H1 (cell line): ENCODE data around the gene KLF5. TPM values are rescaled to one million over a fixed set of nuclear protein-coding genes. Genes with fewer than 3 reads are reported as not detected.

ENCODE experiments used
- CTCF ChIA-PET: fragments of 300-600 bp; sonication (Branson Sonifier 250); formaldehyde crosslinking; loops from one replicate; lab custom pipeline; 2021; ENCODE audit not compliant: partially characterized antibody; lab: Charles Lee
- POLR2A ChIA-PET: fragments of 300-600 bp; sonication (Branson Sonifier 250); formaldehyde crosslinking; loops from one replicate; lab custom pipeline; 2021; ENCODE audit warnings: inconsistent platforms; ENCODE audit not compliant: partially characterized antibody; lab: Charles Lee
- DNase-seq, 2 experiments: peaks; one replicate each; pipeline versions ENCODE4 v3.0.0 to v3.0.0-alpha.2; 2010 to 2022; ENCODE audit warnings: low spot score in 2 of 2, low read depth in 1 of 2, mixed read lengths in 1 of 2
- FAIRE-seq: peaks from 2 replicates; lab custom pipeline; 2011; peaks lifted over from hg19 to GRCh38; lab: Jason Lieb, UNC
- H2AFZ ChIP-seq: 2 replicates; pipeline ENCODE4 v1.8.1; 2012; ENCODE audit warnings: low read length, inconsistent platforms
- H2AK5ac ChIP-seq: 2 replicates; pipeline ENCODE4 v1.6.1; 2013; ENCODE audit warnings: low read depth, low read length
- H2BK120ac ChIP-seq: replicated peaks from 2 replicates; pipeline ENCODE3; 2013; ENCODE audit warnings: low read depth, low read length, inconsistent platforms
- H2BK12ac ChIP-seq: 2 replicates; pipeline ENCODE4 v1.6.1; 2013; ENCODE audit warnings: low read depth, low read length
- H2BK15ac ChIP-seq: 2 replicates; pipeline ENCODE4 v1.6.1; 2013; ENCODE audit warnings: low read length
- H2BK20ac ChIP-seq: 2 replicates; pipeline ENCODE4 v1.6.1; 2013; ENCODE audit warnings: low read length
- H2BK5ac ChIP-seq: 2 replicates; pipeline ENCODE4 v1.6.1; 2013; ENCODE audit warnings: low read depth, low read length
- H3K14ac ChIP-seq: 2 replicates; pipeline ENCODE4 v1.6.1; 2013; ENCODE audit warnings: inconsistent platforms; ENCODE audit not compliant: insufficient read length
- H3K18ac ChIP-seq: 2 replicates; pipeline ENCODE4 v1.6.1; 2013; ENCODE audit warnings: low read length; ENCODE audit errors: extremely low read depth
- H3K23ac ChIP-seq: 2 replicates; pipeline ENCODE4 v1.6.1; 2013; ENCODE audit warnings: inconsistent platforms; ENCODE audit not compliant: insufficient read length
- H3K23me2 ChIP-seq: 2 replicates; pipeline ENCODE4 v1.6.1; 2013; ENCODE audit warnings: low read depth, low read length
- H3K27ac ChIP-seq: 2 replicates; pipeline ENCODE4 v1.6.1; 2011; ENCODE audit warnings: low read depth, low read length, inconsistent platforms
- H3K27me3 ChIP-seq, 4 experiments: replicated peaks in 1 of 4; 1 replicate in 1 of 4; 2 replicates in 3 of 4; pipeline versions ENCODE4 v1.6.1 to v1.8.1; 2011 to 2013; ENCODE audit warnings: low read length in 3 of 4, mild to moderate bottlenecking in 3 of 4, inconsistent platforms in 2 of 4, mixed read lengths in 2 of 4, moderate library complexity in 1 of 4; ENCODE audit not compliant: control insufficient read depth in 3 of 4, insufficient read depth in 3 of 4; ENCODE audit errors: extremely low read depth in 1 of 4
- H3K36me3 ChIP-seq, 4 experiments: 2 replicates each; pipeline versions ENCODE4 v1.6.1 to v1.8.1; 2011 to 2013; ENCODE audit warnings: mild to moderate bottlenecking in 4 of 4, low read length in 3 of 4, moderate library complexity in 2 of 4, control low read depth in 1 of 4, inconsistent platforms in 1 of 4; ENCODE audit not compliant: insufficient read depth in 4 of 4, control insufficient read depth in 2 of 4
- H3K4ac ChIP-seq: replicated peaks from 2 replicates; pipeline ENCODE3; 2013; ENCODE audit warnings: low read length, low read depth, mixed read lengths, inconsistent platforms; ENCODE audit not compliant: insufficient read length
- H3K4me1 ChIP-seq, 4 experiments: replicated peaks in 1 of 4; 1 replicate in 1 of 4; 2 replicates in 3 of 4; pipeline versions ENCODE4 v1.6.1 to v1.8.1; 2011 to 2013; ENCODE audit warnings: low read length in 3 of 4, inconsistent platforms in 2 of 4, mixed read lengths in 1 of 4; ENCODE audit not compliant: insufficient read depth in 4 of 4, control insufficient read depth in 3 of 4
- H3K4me2 ChIP-seq, 2 experiments: 2 replicates each; pipeline versions ENCODE4 v1.6.1 to v1.8.1; 2011 to 2013; ENCODE audit warnings: low read depth in 2 of 2, low read length in 2 of 2, control low read depth in 1 of 2, inconsistent platforms in 1 of 2, mild to moderate bottlenecking in 1 of 2; ENCODE audit not compliant: insufficient read depth in 1 of 2
- H3K4me3 ChIP-seq, 4 experiments: fragments of 200-600, 300-600 bp in 1 of 4; sonication (generic), shearing (Covaris generic), sonication (Bioruptor Twin) in 1 of 4; 2 replicates each; pipeline versions ENCODE4 v1.5.1 to v1.8.1; 2011 to 2016; ENCODE audit warnings: low read length in 4 of 4, low read depth in 3 of 4, control low read depth in 2 of 4, inconsistent platforms in 2 of 4, mild to moderate bottlenecking in 2 of 4, mixed read lengths in 1 of 4, moderate library complexity in 1 of 4; ENCODE audit not compliant: insufficient read depth in 2 of 4; ENCODE audit errors: extremely low read depth in 1 of 4
- H3K56ac ChIP-seq: replicated peaks from 2 replicates; pipeline ENCODE3; 2013; ENCODE audit warnings: low read depth, mild to moderate bottlenecking, mixed read lengths, low read length, inconsistent platforms; ENCODE audit not compliant: insufficient read length
- H3K79me1 ChIP-seq: 2 replicates; pipeline ENCODE4 v1.6.1; 2013; ENCODE audit warnings: low read depth, low read length, control low read depth
- H3K79me2 ChIP-seq, 2 experiments: 2 replicates each; pipeline versions ENCODE4 v1.6.1 to v1.8.1; 2012 to 2013; ENCODE audit warnings: low read length in 2 of 2, mild to moderate bottlenecking in 2 of 2, inconsistent platforms in 1 of 2; ENCODE audit not compliant: insufficient read depth in 2 of 2, control insufficient read depth in 1 of 2
- H3K9ac ChIP-seq, 4 experiments: replicated peaks in 1 of 4; 1 replicate in 1 of 4; 2 replicates in 3 of 4; pipeline versions ENCODE4 v1.6.1 to v1.8.1; 2011 to 2013; ENCODE audit warnings: low read depth in 3 of 4, low read length in 3 of 4, control low read depth in 2 of 4, mild to moderate bottlenecking in 2 of 4, moderate library complexity in 2 of 4, inconsistent platforms in 1 of 4; ENCODE audit errors: extremely low read depth in 1 of 4
- H3K9me3 ChIP-seq, 2 experiments: 2 replicates each; pipeline versions ENCODE4 v1.6.1 to v1.8.1; 2012 to 2013; ENCODE audit warnings: mild to moderate bottlenecking in 2 of 2, moderate library complexity in 2 of 2, control low read depth in 1 of 2, inconsistent platforms in 1 of 2, low read depth in 1 of 2, low read length in 1 of 2, mixed read lengths in 1 of 2; ENCODE audit not compliant: insufficient read depth in 2 of 2
- H4K20me1 ChIP-seq, 2 experiments: replicated peaks in 1 of 2; 2 replicates each; pipeline versions ENCODE3 to v1.8.1; 2011 to 2013; ENCODE audit warnings: inconsistent platforms in 2 of 2, low read length in 2 of 2, mild to moderate bottlenecking in 1 of 2; ENCODE audit not compliant: insufficient read depth in 2 of 2, control insufficient read depth in 1 of 2
- H4K5ac ChIP-seq: 2 replicates; pipeline ENCODE4 v1.6.1; 2013; ENCODE audit warnings: low read length, low read depth, mixed read lengths, inconsistent platforms; ENCODE audit not compliant: insufficient read length
- H4K8ac ChIP-seq: 2 replicates; pipeline ENCODE4 v1.8.0; 2013; ENCODE audit warnings: mild to moderate bottlenecking, moderate library complexity, low read length, inconsistent platforms; ENCODE audit not compliant: insufficient read depth; ENCODE audit errors: extremely low read depth
- H4K91ac ChIP-seq: replicated peaks from 2 replicates; pipeline ENCODE3; 2013; ENCODE audit warnings: low read length, mixed read lengths, inconsistent platforms; ENCODE audit not compliant: insufficient read length
- CEBPB ChIP-seq: IDR thresholded peaks from 2 replicates; pipeline ENCODE4 v1.6.1; 2012; ENCODE audit warnings: low read depth, low read length
- CHD2 ChIP-seq: IDR thresholded peaks from 2 replicates; pipeline ENCODE4 v1.6.1; 2012; ENCODE audit warnings: low read length, improper control_type of control experiment
- CREB1 ChIP-seq: IDR thresholded peaks from 2 replicates; pipeline ENCODE4 v1.6.1; 2012; ENCODE audit warnings: inconsistent platforms
- EZH2 ChIP-seq: fragments of 200-600 bp; sonication (generic); IDR thresholded peaks from 2 replicates; pipeline ENCODE4 v1.7.1; 2012; ENCODE audit warnings: low read depth, mild to moderate bottlenecking, moderate library complexity, low read length, inconsistent platforms; ENCODE audit not compliant: severe bottlenecking
- JUN ChIP-seq: IDR thresholded peaks from 2 replicates; pipeline ENCODE4 v1.6.1; 2011; ENCODE audit warnings: low read depth, mild to moderate bottlenecking, improper control_type of control experiment, low read length
- JUND ChIP-seq: IDR thresholded peaks from 2 replicates; pipeline ENCODE4 v1.6.1; 2011; ENCODE audit warnings: mild to moderate bottlenecking, improper control_type of control experiment, low read length
- KDM1A ChIP-seq: fragments of 200-600, 300-600 bp; sonication (generic); IDR thresholded peaks from 2 replicates; pipeline ENCODE4 v1.7.1; 2016; ENCODE audit warnings: mild to moderate bottlenecking, low read length, borderline replicate concordance
- SP1 ChIP-seq: IDR thresholded peaks from 2 replicates; pipeline ENCODE4 v1.6.1; 2011; ENCODE audit warnings: low read depth, low read length
- SP2 ChIP-seq: IDR thresholded peaks from 2 replicates; pipeline ENCODE4 v1.6.1; 2012; ENCODE audit warnings: mild to moderate bottlenecking, low read length, inconsistent platforms
- TAF7 ChIP-seq: optimal IDR thresholded peaks from 2 replicates; pipeline ENCODE3; 2011; ENCODE audit warnings: low read depth, mild to moderate bottlenecking, inconsistent platforms, low read length, moderate library complexity, borderline replicate concordance
- TBP ChIP-seq: IDR thresholded peaks from 2 replicates; pipeline ENCODE4 v1.6.1; 2011; ENCODE audit warnings: low read depth, low read length, improper control_type of control experiment
- WGBS, 2 experiments: shearing (Covaris generic) in 1 of 2; methylation state at CpG; one replicate each; pipeline versions ENCODE4 v1.1.6 to v1.1.7; 2013 to 2015; ENCODE audit warnings: low lambda C conversion rate in 2 of 2, mixed read lengths in 2 of 2, inconsistent platforms in 1 of 2, low coverage in 1 of 2, missing lambda C conversion rate in 1 of 2; ENCODE audit not compliant: insufficient replicate concordance in 2 of 2, insufficient coverage in 1 of 2, insufficient read length in 1 of 2; ENCODE audit errors: extremely low coverage in 1 of 2, missing lambda C conversion rate in 1 of 2; 5-methylcytosine and 5-hydroxymethylcytosine counted together
- polyA plus RNA-seq, 7 experiments: library from polyadenylated mRNA; depleted of rRNA in 3 of 7; stranded (reverse) in 5 of 7; unstranded in 2 of 7; fragments of >200 nt in 5 of 7; fragments of 200-250 nt in 2 of 7; gene quantifications; 1 replicate in 5 of 7; 2 replicates in 1 of 7; 4 replicates in 1 of 7; pipeline versions ENCODE4 v1.2.1 to v1.2.3, GENCODE V29; 2011 to 2013; ENCODE audit warnings: missing spikeins in 2 of 7, mixed read lengths in 2 of 7
- total RNA-seq: library from RNA; stranded (reverse); fragmentation: NEBNext Ultra II Directional; extraction: Animal tissue kit (Norgen Biotek cat#: 25700); gene quantifications from 2 replicates; pipeline ENCODE4 v1.2.1, GENCODE V29; 2021
- TF ChIP-seq, protein P1 (sequence below): IDR thresholded peaks from 2 replicates; pipeline ENCODE4 v1.6.1; 2012; ENCODE audit warnings: inconsistent platforms

KLF5 gene
- total and polyA plus RNA-seq, 2 of the 8 experiments (the other 6 are each of a cell fraction or from before 2014, with no cell fraction given): 1.2 to 2.3 TPM

DNA sequence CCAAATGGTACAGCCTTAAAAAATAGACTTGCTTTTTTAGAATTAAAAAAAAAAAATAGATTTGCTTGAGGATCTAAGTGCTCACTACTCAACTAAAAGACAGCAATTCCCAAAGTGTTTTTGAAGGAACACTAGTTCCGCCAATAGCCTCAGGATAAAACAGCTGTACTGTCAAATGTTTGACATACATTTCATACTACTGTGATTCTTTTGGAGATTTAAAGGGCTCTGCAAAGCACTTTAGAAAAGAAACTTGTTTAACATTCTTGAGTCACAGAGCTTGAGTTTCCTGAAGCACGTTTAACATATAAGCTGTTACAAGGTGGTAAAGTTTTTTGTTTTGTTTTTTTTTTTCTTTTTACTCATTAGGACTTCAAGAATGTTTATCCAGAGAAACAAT lies 23.1 kb upstream of the KLF5 start:
- Histone ChIP-seq H2BK120ac (no peak overlapping the region), H4K5ac (no peak overlapping the region), H3K9me3 (no peaks in the 10 kb centered on the region), H2AFZ (no peak overlapping the region), H3K23me2 (no peaks in the 10 kb centered on the region), H2AK5ac (no peak overlapping the region), H3K36me3 (no peaks in the 10 kb centered on the region), H3K4ac (no peak overlapping the region), H4K8ac (no peak overlapping the region), H4K91ac (no peak overlapping the region), H3K56ac (no peak overlapping the region), H3K79me1 (no peaks in the 10 kb centered on the region), H3K14ac (no peak overlapping the region), H3K9ac (no peak overlapping the region), H2BK20ac (no peak overlapping the region), H3K4me1 (peaks cover 0 to 11% (median 0%) of the 10 kb centered on the region in 4 experiments; a peak in 2 of 7 replicates), H3K27ac (no peak overlapping the region), H3K27me3 (no peaks in the 10 kb centered on the region), H3K18ac (no peak overlapping the region), H4K20me1 (no peaks in the 10 kb centered on the region), H3K4me3 (no peak overlapping the region), H2BK12ac (no peak overlapping the region), H3K23ac (no peak overlapping the region), H2BK15ac (no peak overlapping the region), H3K79me2 (no peaks in the 10 kb centered on the region), H3K4me2 (no peak overlapping the region), H2BK5ac (no peak overlapping the region)
- ChIA-PET POLR2A (interaction anchor here (0.6 to 0.7 kb wide), 2 partner anchors 22 to 26 kb away, joined by 3 to 6 read pairs; no protein-coding TSS in a partner anchor), CTCF (interaction anchor here (0.6 to 1.7 kb wide), 4 partner anchors 17 to 530 kb away, joined by 3 to 4 read pairs (median 3); no protein-coding TSS in a partner anchor)
- TF ChIP-seq CREB1 (no peak), CEBPB (no peak), TBP (no peak), CHD2 (no peak), SP2 (no peak), TAF7 (no peak), EZH2 (no peak), KDM1A (no peak), SP1 (no peak), JUN (no peak), JUND (no peak)
- TF ChIP-seq, protein P1, sequence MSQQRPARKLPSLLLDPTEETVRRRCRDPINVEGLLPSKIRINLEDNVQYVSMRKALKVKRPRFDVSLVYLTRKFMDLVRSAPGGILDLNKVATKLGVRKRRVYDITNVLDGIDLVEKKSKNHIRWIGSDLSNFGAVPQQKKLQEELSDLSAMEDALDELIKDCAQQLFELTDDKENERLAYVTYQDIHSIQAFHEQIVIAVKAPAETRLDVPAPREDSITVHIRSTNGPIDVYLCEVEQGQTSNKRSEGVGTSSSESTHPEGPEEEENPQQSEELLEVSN: no peak
- WGBS, 2 experiments: 89% methylated on average over 2 of the region's 2 CpGs; no CpG with 5 or more reads in 1 of the 2 experiments
- DNase-seq (no peak), FAIRE-seq (no peak)
